GM12891 (cell line): ENCODE measurements around the gene RBX1.

Experiments
- POLR2A ChIP-seq: IDR thresholded peaks from 2 replicates; pipeline ENCODE4 v1.6.1; 2011; ENCODE audit warnings: low read depth, low read length, control low read depth
- POLR2AphosphoS5 ChIP-seq: IDR thresholded peaks from 2 replicates; pipeline ENCODE4 v1.6.1; 2011; ENCODE audit warnings: low read depth, low read length, control low read depth
- TAF1 ChIP-seq: IDR thresholded peaks from 2 replicates; pipeline ENCODE4 v1.6.1; 2011; ENCODE audit warnings: low read depth, low read length, control low read depth

GRCh38 chr22:41015003-41015402 is 63.8 kb downstream of the RBX1 start:
- TF ChIP-seq POLR2A (no peak), POLR2AphosphoS5 (no peak), TAF1 (no peak)
